K562 (cell line): Measurements from ENCODE around the gene ATXN10. TPM values are rescaled to one million over a fixed set of nuclear protein-coding genes. Genes with fewer than 3 reads are reported as not detected.

Source experiments
- ATAC-seq: fragments of 200-7000 bp; cut with Tn5 transposase; 3 replicates; pipeline ENCODE4 v1.9.1; 2020; ENCODE audit warnings: moderate library complexity
- BruUV-seq: library from RNA; stranded (reverse); fragments of 400-500 nt; replicated peaks from 2 replicates; lab custom pipeline; 2021; lab: Mats Ljungman, UMichigan
- CTCF ChIA-PET: fragments of 300-600 bp; formaldehyde crosslinking; extraction: SDS; loops from one replicate; lab custom pipeline; 2021; ENCODE audit warnings: low intra/inter-chr PET ratio; lab: Yijun Ruan, JAX
- POLR2A ChIA-PET: fragments of 300-600, 350-650 bp; sonication (Branson Sonifier 250); formaldehyde crosslinking; extraction: SDS; loops from one replicate; lab custom pipeline; 2021; ENCODE audit warnings: antibody characterized with exemption, inconsistent platforms; lab: Yijun Ruan, JAX
- DNase-seq, 4 experiments: peaks; one replicate each; pipeline versions ENCODE4 v3.0.0 to v3.0.0-alpha.2; 2011 to 2018; ENCODE audit warnings: low spot score in 3 of 4, mixed read lengths in 3 of 4; ENCODE audit errors: extremely low read depth in 1 of 4
- FAIRE-seq: peaks from 2 replicates; lab custom pipeline; 2011; peaks lifted over from hg19 to GRCh38; lab: Jason Lieb, UNC
- H2AFZ ChIP-seq: 2 replicates; pipeline ENCODE4 v1.6.0; 2011; ENCODE audit warnings: low read depth, low read length, control low read depth, inconsistent platforms
- H3K27ac ChIP-seq: fragments of 200-600 bp; 3 replicates; pipeline ENCODE4 v1.8.0; 2011; ENCODE audit warnings: low read depth, mild to moderate bottlenecking, control low read depth, inconsistent platforms, low read length, moderate library complexity, mixed read lengths; ENCODE audit errors: extremely low read depth
- H3K27me3 ChIP-seq, 2 experiments: fragments of 300-600 bp in 1 of 2; 2 replicates in 1 of 2; 3 replicates in 1 of 2; pipeline versions ENCODE4 v1.6.0 to v1.8.0; 2011; ENCODE audit warnings: inconsistent platforms in 2 of 2, low read length in 2 of 2, mild to moderate bottlenecking in 1 of 2, mixed read lengths in 1 of 2, moderate library complexity in 1 of 2; ENCODE audit not compliant: control insufficient read depth in 2 of 2, insufficient read depth in 2 of 2
- H3K36me3 ChIP-seq: fragments of 300-600 bp; 3 replicates; pipeline ENCODE4 v1.8.0; 2011; ENCODE audit warnings: mild to moderate bottlenecking, low read length, inconsistent platforms; ENCODE audit not compliant: control insufficient read depth, insufficient read depth
- H3K4me1 ChIP-seq, 2 experiments: fragments of 200-600 bp in 1 of 2; replicated peaks in 1 of 2; 2 replicates in 1 of 2; 3 replicates in 1 of 2; pipeline versions ENCODE4 v1.5.1 to v1.8.0; 2011; ENCODE audit warnings: inconsistent platforms in 2 of 2, low read length in 2 of 2, mild to moderate bottlenecking in 1 of 2, mixed read lengths in 1 of 2, moderate library complexity in 1 of 2; ENCODE audit not compliant: control insufficient read depth in 2 of 2, insufficient read depth in 2 of 2
- H3K4me2 ChIP-seq: 2 replicates; pipeline ENCODE4 v1.6.1; 2011; ENCODE audit warnings: low read length, control low read depth, inconsistent platforms, mixed read lengths; ENCODE audit not compliant: insufficient read depth
- H3K4me3 ChIP-seq: fragments of 200-600 bp; sonication (generic), shearing (Covaris generic); 2 replicates; pipeline ENCODE4 v1.5.1; 2016; ENCODE audit warnings: control low read depth, inconsistent platforms
- H3K79me2 ChIP-seq: fragments of 200-600 bp; 3 replicates; pipeline ENCODE4 v1.8.0; 2011; ENCODE audit warnings: low read length, inconsistent platforms; ENCODE audit not compliant: control insufficient read depth, insufficient read depth
- H3K9ac ChIP-seq, 2 experiments: 2 replicates each; pipeline versions ENCODE4 v1.6.0 to v1.6.1; 2011; ENCODE audit warnings: low read depth in 2 of 2, low read length in 2 of 2, control low read depth in 1 of 2, inconsistent platforms in 1 of 2, mild to moderate bottlenecking in 1 of 2, mixed read lengths in 1 of 2; ENCODE audit not compliant: insufficient read depth in 1 of 2
- H3K9me1 ChIP-seq: one replicate; pipeline ENCODE4 v1.6.0; 2011; ENCODE audit warnings: inconsistent platforms, mild to moderate bottlenecking, low read length, moderate library complexity; ENCODE audit not compliant: control insufficient read depth, insufficient read depth
- H3K9me3 ChIP-seq: replicated peaks from 2 replicates; pipeline ENCODE4 v1.5.1; 2011; ENCODE audit warnings: low read depth, low read length, inconsistent platforms; ENCODE audit not compliant: control insufficient read depth, insufficient read depth
- H4K20me1 ChIP-seq: replicated peaks from 2 replicates; pipeline ENCODE4 v1.6.1; 2011; ENCODE audit warnings: low read length, inconsistent platforms, mixed read lengths; ENCODE audit not compliant: control insufficient read depth, insufficient read depth
- NCOA2 ChIP-seq, 2 experiments: fragments of 450-650 bp; IDR thresholded peaks; 2 replicates each; pipeline ENCODE4 v1.6.1; 2018; ENCODE audit warnings: mild to moderate bottlenecking in 2 of 2, moderate library complexity in 1 of 2; ENCODE audit not compliant: partially characterized antibody in 2 of 2
- SNRNP70 ChIP-seq: fragments of 200-400 bp; formaldehyde crosslinking; optimal IDR thresholded peaks from 2 replicates; pipeline ENCODE3; 2017; ENCODE audit warnings: low read depth, low read length
- U2AF1 ChIP-seq: fragments of 200-400 bp; formaldehyde crosslinking; optimal IDR thresholded peaks from 2 replicates; pipeline ENCODE3; 2017; ENCODE audit warnings: mild to moderate bottlenecking, low read depth, low read length, moderate library complexity
- WGBS: fragments of 100-300 bp; shearing (Covaris generic); methylation state at CpG from one replicate; pipeline ENCODE4 v1.1.6; 2016; ENCODE audit warnings: low coverage, mixed read lengths; ENCODE audit not compliant: insufficient coverage; ENCODE audit errors: missing lambda C conversion rate; 5-methylcytosine and 5-hydroxymethylcytosine counted together
- in situ Hi-C: fragments of 300-500 bp; cut with MboI; formaldehyde crosslinking; loops from 4 replicates; pipeline ENCODE4 v1.15.0; 2018; ENCODE audit warnings: inconsistent platforms, mixed read lengths
- intact Hi-C: fragments of 100-400 bp; cut with micrococcal nuclease; formaldehyde crosslinking; loops from 2 replicates; pipeline ENCODE4 v1.14.2; 2022
- polyA plus RNA-seq, 8 experiments: library from polyadenylated mRNA; depleted of rRNA in 4 of 8; stranded (reverse) in 5 of 8; unstranded in 3 of 8; fragments of >200 nt; fragmentation: Nextera tagmentation in 2 of 8; fragmentation: Illumina TruSeq in 1 of 8; extraction: Ambion mirVana in 2 of 8; extraction: Trizol in 1 of 8; gene quantifications; 2 replicates each; pipeline versions ENCODE4 v1.2.1 to v1.2.3, GENCODE V29; 2011 to 2014; ENCODE audit warnings: inconsistent platforms in 1 of 8, missing spikeins in 1 of 8
- total RNA-seq, 7 experiments: library from RNA; depleted of rRNA in 6 of 7; stranded (reverse); fragments of >200 nt in 6 of 7; fragmentation: Illumina TruSeq in 2 of 7; extraction: Trizol in 2 of 7; gene quantifications; 2 replicates each; pipeline versions ENCODE4 v1.2.1 to v1.2.3, GENCODE V29; 2011 to 2021; ENCODE audit warnings: low replicate concordance in 1 of 7
- TF ChIP-seq, protein P1 (sequence below): fragments of 200-800 bp; sonication (Bioruptor generic); IDR thresholded peaks from 2 replicates; pipeline ENCODE4 v1.6.1; 2017; ENCODE audit warnings: missing genetic modification characterization, missing compliant biosample characterization
- TF ChIP-seq, protein P2 (sequence below): fragments of 450-650 bp; IDR thresholded peaks from 2 replicates; pipeline ENCODE4 v1.6.1; 2016; ENCODE audit warnings: borderline replicate concordance

ATXN10 gene
- total and polyA plus RNA-seq, 9 of the 15 experiments (the other 6 are each of a cell fraction or from before 2014, with no cell fraction given) = 11.5 to 190 (median 33.6) TPM

DNA sequence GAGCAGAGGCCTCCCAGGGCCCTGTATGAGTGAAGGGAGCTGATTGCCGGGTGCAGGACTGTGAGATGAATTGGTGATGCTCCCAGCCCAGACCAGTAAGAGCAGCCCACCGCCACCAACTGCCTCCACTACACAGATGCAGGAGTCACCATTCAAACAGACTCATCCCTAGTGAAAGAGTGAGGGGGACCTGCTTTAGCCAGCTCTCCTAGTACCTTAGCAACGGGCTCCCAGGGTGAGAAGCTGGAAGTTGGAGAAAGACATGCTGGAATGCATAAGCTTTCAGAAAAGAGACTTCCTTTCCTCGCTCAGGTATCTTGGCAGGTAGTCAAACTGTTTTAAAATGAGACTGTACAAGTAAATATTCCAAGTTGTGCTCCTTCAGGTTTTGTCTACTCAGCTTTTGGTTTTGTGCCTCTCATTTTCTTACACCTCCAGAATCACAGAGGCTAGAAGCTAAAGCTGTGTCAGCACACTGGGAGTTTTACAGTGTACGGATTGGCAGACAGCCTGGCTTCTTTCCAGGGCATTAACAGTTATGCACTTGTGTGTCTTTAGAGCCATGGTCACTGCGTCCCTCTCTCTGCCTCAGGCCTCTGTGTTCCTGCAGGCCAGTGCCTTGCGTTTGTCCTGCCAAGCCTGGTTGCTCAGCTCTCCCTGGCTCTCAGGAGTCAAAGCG is 146.2 kb downstream of the ATXN10 start:
- H3K27ac ChIP-seq = no peak overlapping the region
- no TSS peak for BruUV-seq
- no peaks in the 10 kb centered on the region for H4K20me1 ChIP-seq
- CTCF ChIA-PET = no interaction called here
- no peak overlapping the region for H3K4me2 ChIP-seq
- 71% methylated on average over 6 of the region's 8 CpGs for WGBS
- H3K36me3 ChIP-seq = no peaks in the 10 kb centered on the region
- no peak overlapping the region for H3K4me3 ChIP-seq
- H3K27me3 ChIP-seq = no peaks in the 10 kb centered on the region
- H2AFZ ChIP-seq = no peak overlapping the region
- no peak for DNase-seq
- no peaks in the 10 kb centered on the region for H3K9me3 ChIP-seq
- FAIRE-seq = no peak
- H3K4me1 ChIP-seq = no peaks in the 10 kb centered on the region
- ATAC-seq = no peak
- H3K9me1 ChIP-seq = no peaks in the 10 kb centered on the region
- TF ChIP-seq, protein P1, sequence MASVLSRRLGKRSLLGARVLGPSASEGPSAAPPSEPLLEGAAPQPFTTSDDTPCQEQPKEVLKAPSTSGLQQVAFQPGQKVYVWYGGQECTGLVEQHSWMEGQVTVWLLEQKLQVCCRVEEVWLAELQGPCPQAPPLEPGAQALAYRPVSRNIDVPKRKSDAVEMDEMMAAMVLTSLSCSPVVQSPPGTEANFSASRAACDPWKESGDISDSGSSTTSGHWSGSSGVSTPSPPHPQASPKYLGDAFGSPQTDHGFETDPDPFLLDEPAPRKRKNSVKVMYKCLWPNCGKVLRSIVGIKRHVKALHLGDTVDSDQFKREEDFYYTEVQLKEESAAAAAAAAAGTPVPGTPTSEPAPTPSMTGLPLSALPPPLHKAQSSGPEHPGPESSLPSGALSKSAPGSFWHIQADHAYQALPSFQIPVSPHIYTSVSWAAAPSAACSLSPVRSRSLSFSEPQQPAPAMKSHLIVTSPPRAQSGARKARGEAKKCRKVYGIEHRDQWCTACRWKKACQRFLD = no peak
- TF ChIP-seq SNRNP70 = no peak
- TF ChIP-seq U2AF1 = no peak
- TF ChIP-seq, protein P2, sequence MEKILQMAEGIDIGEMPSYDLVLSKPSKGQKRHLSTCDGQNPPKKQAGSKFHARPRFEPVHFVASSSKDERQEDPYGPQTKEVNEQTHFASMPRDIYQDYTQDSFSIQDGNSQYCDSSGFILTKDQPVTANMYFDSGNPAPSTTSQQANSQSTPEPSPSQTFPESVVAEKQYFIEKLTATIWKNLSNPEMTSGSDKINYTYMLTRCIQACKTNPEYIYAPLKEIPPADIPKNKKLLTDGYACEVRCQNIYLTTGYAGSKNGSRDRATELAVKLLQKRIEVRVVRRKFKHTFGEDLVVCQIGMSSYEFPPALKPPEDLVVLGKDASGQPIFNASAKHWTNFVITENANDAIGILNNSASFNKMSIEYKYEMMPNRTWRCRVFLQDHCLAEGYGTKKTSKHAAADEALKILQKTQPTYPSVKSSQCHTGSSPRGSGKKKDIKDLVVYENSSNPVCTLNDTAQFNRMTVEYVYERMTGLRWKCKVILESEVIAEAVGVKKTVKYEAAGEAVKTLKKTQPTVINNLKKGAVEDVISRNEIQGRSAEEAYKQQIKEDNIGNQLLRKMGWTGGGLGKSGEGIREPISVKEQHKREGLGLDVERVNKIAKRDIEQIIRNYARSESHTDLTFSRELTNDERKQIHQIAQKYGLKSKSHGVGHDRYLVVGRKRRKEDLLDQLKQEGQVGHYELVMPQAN = no peak
- TF ChIP-seq NCOA2 (IDR thresholded peaks at IDR 0.05; ENCODE audit: partially characterized antibody in 2 of 2) = no peak
- TF ChIP-seq, all 486 proteins: peak for 0
- H3K79me2 ChIP-seq = no peaks in the 10 kb centered on the region
- H3K9ac ChIP-seq = no peak overlapping the region
- POLR2A ChIA-PET = interaction anchor here (0.7 kb wide), 1 partner anchor 14 kb away, joined by 3 read pairs; no protein-coding TSS in a partner anchor
- in situ Hi-C loops (no loop called here), intact Hi-C loops (no loop called here)
